Adipocyte (in vitro differentiated cells): ENCODE data around the gene SLC25A25.
"Not testable (repeated sequence)": the region's sequence is repeated elsewhere in the genome, so short reads cannot be mapped to it uniquely, and the experiment has no call there.

Experiments
- DNase-seq: peaks from one replicate; pipeline ENCODE4 v3.0.0-alpha.2; 2015; ENCODE audit warnings: low read depth
- H3K27me3 ChIP-seq: replicated peaks from 2 replicates; pipeline ENCODE4 v1.7.0; 2013; ENCODE audit warnings: mild to moderate bottlenecking, low read length, moderate library complexity; ENCODE audit not compliant: control insufficient read depth, insufficient read depth
- H3K36me3 ChIP-seq: 2 replicates; pipeline ENCODE4 v1.7.0; 2013; ENCODE audit warnings: low read length, mild to moderate bottlenecking, moderate library complexity; ENCODE audit not compliant: control insufficient read depth, insufficient read depth, severe bottlenecking
- H3K4me1 ChIP-seq: 2 replicates; pipeline ENCODE4 v1.7.0; 2013; ENCODE audit warnings: mild to moderate bottlenecking, low read length, moderate library complexity; ENCODE audit not compliant: control insufficient read depth, insufficient read depth
- H3K4me3 ChIP-seq: 2 replicates; pipeline ENCODE4 v1.7.0; 2013; ENCODE audit warnings: mild to moderate bottlenecking, low read length, moderate library complexity
- H3K9ac ChIP-seq: 2 replicates; pipeline ENCODE4 v1.7.0; 2013; ENCODE audit warnings: mild to moderate bottlenecking, low read length, moderate library complexity
- H3K9me3 ChIP-seq: 2 replicates; pipeline ENCODE4 v1.7.0; 2013; ENCODE audit warnings: mild to moderate bottlenecking, low read length, moderate library complexity; ENCODE audit not compliant: control insufficient read depth

Gene SLC25A25

GRCh38 chr9:128108269-128109049 lies 40.4 kb downstream of the SLC25A25 start:
- no peak overlapping the region for H3K4me3 ChIP-seq
- DNase-seq: no peak
- H3K27me3 ChIP-seq: no peaks in the 10 kb centered on the region
- H3K4me1 ChIP-seq: no peaks in the 10 kb centered on the region
- no peaks in the 10 kb centered on the region for H3K9me3 ChIP-seq
- no peak overlapping the region for H3K9ac ChIP-seq
- peaks cover 55% of the 10 kb centered on the region for H3K36me3 ChIP-seq

DNA sequence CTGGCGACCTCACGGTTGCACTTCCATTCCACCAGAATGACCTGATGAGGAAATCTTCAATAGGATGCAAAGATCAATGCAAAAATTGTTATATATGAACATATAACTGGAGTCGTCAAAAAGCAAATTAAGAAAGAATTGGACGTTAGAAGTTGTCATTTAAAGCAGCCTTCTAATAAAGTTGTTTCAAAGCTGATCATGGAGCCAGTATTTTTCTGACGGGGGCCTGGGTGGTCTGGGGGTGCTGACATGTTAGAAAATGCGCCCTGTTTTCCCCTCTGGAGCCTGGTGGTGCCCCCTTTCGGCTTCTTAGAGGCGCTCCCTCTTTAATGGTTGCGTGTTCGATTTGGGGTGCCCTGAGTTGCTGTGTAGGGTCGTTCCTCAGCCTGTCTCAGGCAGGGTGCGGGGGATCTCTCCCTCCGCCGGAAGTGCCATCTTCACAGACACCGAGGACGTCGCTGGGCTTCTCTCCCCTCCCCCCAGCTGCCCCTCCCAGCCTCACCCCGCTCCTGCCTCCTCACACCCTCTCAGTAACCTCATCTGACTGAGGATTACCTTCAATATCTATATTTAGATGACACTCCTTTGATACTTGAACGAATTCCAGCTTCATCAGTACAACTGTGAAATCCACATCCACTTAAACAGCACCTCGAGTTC lies 41.1 kb downstream of the SLC25A25 start:
- Histone ChIP-seq H3K27me3 (no peaks in the 10 kb centered on the region), H3K9me3 (no peaks in the 10 kb centered on the region), H3K9ac (no peak overlapping the region), H3K4me1 (no peaks in the 10 kb centered on the region), H3K4me3 (no peak overlapping the region), H3K36me3 (peaks cover 47% of the 10 kb centered on the region)
- no peak for DNase-seq

DNA sequence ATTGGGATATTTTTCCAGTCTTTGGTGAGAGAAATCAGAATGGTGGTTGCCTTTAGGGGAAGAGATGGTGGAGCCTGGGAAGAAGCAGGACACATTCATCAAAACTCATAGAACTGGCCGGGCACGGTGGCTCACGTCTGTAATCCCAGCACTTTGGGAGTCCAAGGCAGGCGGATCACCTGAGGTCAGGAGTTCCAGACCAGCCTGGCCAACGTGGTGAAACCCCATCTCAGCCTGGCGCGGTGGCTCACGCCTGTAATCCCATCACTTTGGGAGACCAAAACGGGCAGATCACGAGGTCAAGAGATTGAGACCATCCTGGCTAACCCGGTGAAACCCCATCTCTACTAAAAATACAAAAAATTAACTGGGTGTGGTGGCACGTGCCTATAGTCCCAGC lies 43.7 kb downstream of the SLC25A25 start:
- H3K4me3 ChIP-seq, H3K9ac ChIP-seq, H3K27me3 ChIP-seq, H3K9me3 ChIP-seq, H3K4me1 ChIP-seq, DNase-seq: not testable (repeated sequence)
- peaks cover 28% of the 10 kb centered on the region for H3K36me3 ChIP-seq

DNA sequence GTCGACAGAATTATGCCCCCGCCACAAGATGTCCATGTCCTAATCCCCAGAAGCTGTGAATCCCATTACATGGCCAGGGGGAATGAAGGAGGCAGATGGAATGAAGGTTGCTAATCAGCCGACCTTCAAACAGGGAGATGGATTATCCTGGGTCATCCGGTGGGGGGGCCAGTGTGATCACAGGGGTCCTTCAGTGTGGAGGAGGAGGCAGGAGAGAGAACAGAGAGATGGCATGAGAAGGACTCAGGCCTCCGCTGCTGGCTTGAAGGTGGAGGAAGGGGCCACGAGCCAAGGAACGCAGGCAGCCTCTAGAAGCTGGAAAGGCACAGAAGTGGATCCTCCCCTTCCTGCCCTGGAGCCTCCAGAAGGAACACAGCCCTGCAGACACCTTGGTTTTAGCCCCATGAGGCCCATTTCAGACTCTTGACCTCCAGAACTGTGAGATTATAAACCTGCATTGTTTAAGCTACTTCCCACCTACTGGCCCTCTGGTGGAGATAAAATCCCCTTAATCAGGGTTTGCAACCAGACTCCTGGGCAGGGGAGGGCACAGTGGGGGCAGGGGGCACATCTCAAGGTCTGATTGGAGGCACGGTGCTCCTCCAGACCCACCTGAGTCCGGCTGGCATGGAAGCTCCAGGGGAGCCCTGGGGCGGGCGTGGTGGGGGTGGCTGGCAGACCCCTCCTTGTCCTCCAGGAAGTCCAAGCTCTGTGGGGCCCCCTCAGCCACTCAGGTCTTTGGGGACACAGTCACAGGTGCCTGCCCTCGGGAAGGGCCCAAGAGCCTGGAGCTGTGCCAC lies 45.7 kb downstream of the SLC25A25 start:
- no peak for DNase-seq
- H3K9ac ChIP-seq: no peak overlapping the region
- no peaks in the 10 kb centered on the region for H3K4me1 ChIP-seq
- peaks cover 8% of the 10 kb centered on the region for H3K36me3 ChIP-seq
- H3K27me3 ChIP-seq: no peaks in the 10 kb centered on the region
- H3K9me3 ChIP-seq: no peaks in the 10 kb centered on the region
- H3K4me3 ChIP-seq: no peak overlapping the region

- H3K36me3 ChIP-seq: no peaks in the 10 kb centered on the region
- H3K27me3 ChIP-seq: no peaks in the 10 kb centered on the region
- no peak overlapping the region for H3K4me3 ChIP-seq
- H3K9me3 ChIP-seq: no peaks in the 10 kb centered on the region
- no peaks in the 10 kb centered on the region for H3K4me1 ChIP-seq
- no peak for DNase-seq
- H3K9ac ChIP-seq: no peak overlapping the region
Observed at GRCh38 chr9:128114326-128115186, 46.5 kb downstream of the SLC25A25 start.

DNA sequence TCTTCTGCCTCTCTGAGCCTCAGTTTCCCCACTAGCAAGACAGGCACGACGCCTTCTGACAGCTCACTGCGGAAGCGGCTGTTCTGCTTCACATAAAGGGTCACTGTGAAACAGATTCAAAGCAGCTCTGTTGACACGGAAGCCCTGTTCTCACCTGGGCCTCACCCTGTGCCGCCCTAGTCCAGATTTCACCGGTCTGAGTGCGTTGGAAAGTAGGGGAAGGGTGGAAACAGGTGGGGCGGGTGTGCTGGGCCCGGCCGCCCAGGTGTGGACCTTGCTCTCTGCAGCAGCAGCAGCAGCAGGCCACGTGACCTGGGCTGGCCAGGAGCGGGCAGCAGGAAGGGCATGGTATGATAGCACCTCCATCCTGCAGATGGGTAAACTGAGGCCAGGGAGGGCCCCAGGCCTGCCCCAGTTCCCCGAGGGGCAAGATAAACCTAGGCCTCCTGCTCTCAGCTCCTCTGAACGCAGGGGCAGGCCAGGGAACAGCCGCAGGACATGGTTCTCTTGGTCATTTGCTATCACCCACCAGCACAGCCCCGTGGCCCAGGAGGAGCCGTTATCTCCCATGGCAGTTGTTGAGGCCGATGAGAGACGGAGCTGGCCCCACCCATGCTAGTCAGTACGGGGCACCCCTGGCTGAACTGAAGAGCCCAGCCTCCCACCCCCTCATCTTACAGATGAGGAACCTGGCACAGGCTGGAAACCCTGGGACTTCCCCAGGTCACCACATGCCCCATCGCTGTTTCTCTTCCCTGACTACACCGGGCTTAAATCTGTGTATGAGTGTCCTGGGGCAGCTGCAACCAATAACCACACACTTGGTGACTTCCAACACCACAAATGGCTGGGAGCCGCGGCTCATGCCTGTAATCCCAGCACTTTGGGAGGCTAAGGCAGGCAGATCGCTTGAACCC lies 47.4 kb downstream of the SLC25A25 start:
- H3K9me3 ChIP-seq: no peaks in the 10 kb centered on the region
- no peak overlapping the region for H3K4me3 ChIP-seq
- DNase-seq: no peak
- H3K4me1 ChIP-seq: no peaks in the 10 kb centered on the region
- no peaks in the 10 kb centered on the region for H3K36me3 ChIP-seq
- no peak overlapping the region for H3K9ac ChIP-seq
- no peaks in the 10 kb centered on the region for H3K27me3 ChIP-seq

DNA sequence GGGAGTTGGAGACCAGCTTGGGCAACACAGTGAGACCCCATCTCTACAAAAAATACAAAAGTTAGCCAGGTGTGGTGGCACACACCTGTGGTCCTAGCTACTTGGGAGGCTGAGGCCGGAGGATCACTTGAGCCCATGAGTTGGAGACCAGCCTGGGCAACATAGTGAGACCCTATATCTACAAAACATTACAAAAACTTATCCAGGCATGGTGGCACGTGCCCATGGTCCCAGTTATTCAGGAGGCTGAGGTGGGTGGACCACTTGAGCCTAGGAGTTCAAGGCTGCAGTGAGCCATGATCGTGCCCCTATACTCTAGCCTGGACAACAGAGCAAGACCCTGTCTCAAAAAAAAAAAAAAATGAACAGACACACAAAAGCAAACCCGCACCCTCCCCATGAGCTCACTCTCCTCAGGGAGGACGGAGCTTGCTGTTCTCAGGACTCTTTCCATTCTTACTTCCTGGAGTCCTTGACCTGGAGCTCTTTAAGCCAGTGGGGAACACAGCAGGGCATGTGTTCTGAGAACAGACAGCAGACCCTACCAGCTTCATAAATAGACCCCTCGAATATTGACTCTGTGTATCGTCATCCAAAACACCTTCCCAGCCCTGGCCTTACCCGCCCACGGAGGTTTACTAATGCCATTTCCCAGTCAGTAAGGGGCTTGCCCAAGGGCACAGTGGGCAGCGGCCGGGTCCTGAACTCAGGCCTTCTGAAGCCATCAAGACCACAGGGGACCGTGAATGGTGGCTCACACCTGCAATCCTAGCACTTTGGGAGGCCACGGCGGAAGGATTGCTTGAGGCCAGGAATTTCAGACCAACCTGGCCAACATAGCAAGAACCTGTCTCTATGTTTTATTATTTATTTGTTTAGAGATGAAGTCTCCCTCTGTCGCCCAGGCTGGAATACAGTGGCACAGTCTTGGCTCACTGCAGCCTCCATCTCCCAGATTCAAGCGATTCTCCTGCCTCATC lies 48.4 kb downstream of the SLC25A25 start:
- no peak overlapping the region for H3K4me3 ChIP-seq
- DNase-seq: no peak
- no peak overlapping the region for H3K9ac ChIP-seq
- H3K36me3 ChIP-seq: peaks cover 6% of the 10 kb centered on the region
- no peaks in the 10 kb centered on the region for H3K27me3 ChIP-seq
- no peaks in the 10 kb centered on the region for H3K9me3 ChIP-seq
- no peaks in the 10 kb centered on the region for H3K4me1 ChIP-seq

- peak; percentile 96 for DNase-seq
- no peaks in the 10 kb centered on the region for H3K4me1 ChIP-seq
- no peak overlapping the region for H3K4me3 ChIP-seq
- peaks cover 18% of the 10 kb centered on the region for H3K36me3 ChIP-seq
- no peaks in the 10 kb centered on the region for H3K9me3 ChIP-seq
- peak overlapping the region; percentile 25 for H3K9ac ChIP-seq
- H3K27me3 ChIP-seq: no peaks in the 10 kb centered on the region
Observed at GRCh38 chr9:128117613-128118471, 49.8 kb downstream of the SLC25A25 start.

DNA sequence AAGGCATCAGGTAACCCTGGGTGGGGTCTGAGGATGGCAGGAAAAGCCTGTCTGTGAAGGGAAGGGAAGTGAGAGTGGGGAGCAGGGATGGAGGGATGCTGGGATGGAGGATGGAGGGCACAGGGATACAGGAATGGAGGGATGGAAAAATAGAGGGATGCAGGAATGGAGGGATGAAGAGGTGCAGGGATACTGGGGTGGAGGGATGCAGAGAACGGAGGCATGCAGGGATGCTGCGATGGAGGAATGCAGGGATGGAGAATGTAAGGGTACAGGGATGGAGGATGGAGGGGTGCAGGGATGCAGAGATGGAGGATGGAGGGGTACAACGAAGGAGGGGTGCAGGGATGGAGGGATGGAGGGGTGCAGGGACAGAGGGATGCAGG lies 50.4 kb downstream of the SLC25A25 start:
- Histone ChIP-seq H3K4me1 (no peaks in the 10 kb centered on the region), H3K27me3 (no peaks in the 10 kb centered on the region), H3K4me3 (no peak overlapping the region), H3K9ac (no peak overlapping the region), H3K36me3 (peaks cover 20% of the 10 kb centered on the region), H3K9me3 (no peaks in the 10 kb centered on the region)
- no peak for DNase-seq
